HG03280 (cell line): ENCODE results near the gene S100A6.
"Not testable (repeated sequence)": the region's sequence is repeated elsewhere in the genome, so short reads cannot be mapped to it uniquely, and the experiment has no call there.

ENCODE experiments used
- ATAC-seq: cut with Tn5 transposase; IDR thresholded peaks from one replicate; pipeline ENCODE4 v1.9.1; 2021; ENCODE audit warnings: mild to moderate bottlenecking, moderate library complexity; ENCODE audit not compliant: unreplicated experiment

The S100A6 gene

GRCh38 chr1:153565529-153566374 is 30.0 kb upstream of the S100A6 start, which contains the start of gene S100A2:
TSS of gene S100A2 (minus strand) at chr1:153565844. CDS start at chr1:153563877, 1,967 bp downstream.
- no peak for ATAC-seq

- no peak for ATAC-seq
Observed at GRCh38 chr1:153563991-153564390, 28.2 kb upstream of the S100A6 start.

- no peak for ATAC-seq
Observed at GRCh38 chr1:153563483-153563901, 27.7 kb upstream of the S100A6 start.

GRCh38 chr1:153562021-153562420 is 26.2 kb upstream of the S100A6 start:
- not testable (repeated sequence) for ATAC-seq

GRCh38 chr1:153561466-153561985 is 25.7 kb upstream of the S100A6 start:
- ATAC-seq: no peak

GRCh38 chr1:153560771-153561465 is 25.1 kb upstream of the S100A6 start:
- no peak for ATAC-seq

- no peak for ATAC-seq
Observed at GRCh38 chr1:153560241-153560640, 24.4 kb upstream of the S100A6 start.

- no peak for ATAC-seq
Observed at GRCh38 chr1:153557877-153558276, 22.1 kb upstream of the S100A6 start.

GRCh38 chr1:153556348-153556747 is 20.6 kb upstream of the S100A6 start:
- no peak for ATAC-seq

- no peak for ATAC-seq
Observed at GRCh38 chr1:153553830-153554541, 18.2 kb upstream of the S100A6 start.

- no peak for ATAC-seq
Observed at GRCh38 chr1:153553096-153553495, 17.3 kb upstream of the S100A6 start.

- no peak for ATAC-seq
Observed at GRCh38 chr1:153552335-153552734, 16.5 kb upstream of the S100A6 start.

GRCh38 chr1:153550827-153551500 is 15.2 kb upstream of the S100A6 start:
- ATAC-seq: no peak

GRCh38 chr1:153550398-153550758 is 14.6 kb upstream of the S100A6 start:
- no peak for ATAC-seq

GRCh38 chr1:153549741-153550397 is 14.1 kb upstream of the S100A6 start:
- no peak for ATAC-seq

GRCh38 chr1:153548722-153549688 is 13.2 kb upstream of the S100A6 start, which contains the start of gene S100A3:
TSS of gene S100A3 (minus strand) at chr1:153549258. CDS start at chr1:153548485, 773 bp downstream.
- no peak for ATAC-seq

- ATAC-seq: no peak
Observed at GRCh38 chr1:153547560-153548551, 12.1 kb upstream of the S100A6 start.
